ENCODE results near the gene CRELD2. TPM values are rescaled to one million over a fixed set of nuclear protein-coding genes. Genes with fewer than 3 reads are reported as not detected.

CRELD2 gene
- polyA plus RNA-seq, 1 donor from 2014 or later: 83.2 TPM

- H3K36me3 ChIP-seq (ENCODE audit: insufficient read depth, low read length): no peaks in the 10 kb centered on the region
- no peaks in the 10 kb centered on the region for H3K9me2 ChIP-seq (ENCODE audit: insufficient read depth, low read length)
- no peaks in the 10 kb centered on the region for H3K27me3 ChIP-seq (ENCODE audit: insufficient read depth, low read depth, low read length)
- H3K79me2 ChIP-seq (replicated peaks; ENCODE audit: insufficient read depth, low read length): no peaks in the 10 kb centered on the region
- H3K4me2 ChIP-seq (ENCODE audit: low read length): no peak overlapping the region
- no peak overlapping the region for H2AFZ ChIP-seq (ENCODE audit: low read depth, low read length)
- no peak overlapping the region for H3K27ac ChIP-seq (ENCODE audit: low read length)
- H3K9me3 ChIP-seq (ENCODE audit: low read length): no peaks in the 10 kb centered on the region
- no peak overlapping the region for H3K4me3 ChIP-seq (ENCODE audit: low read length)
- no peak overlapping the region for H3K9ac ChIP-seq (ENCODE audit: low read length)
- no peaks in the 10 kb centered on the region for H4K20me1 ChIP-seq (ENCODE audit: insufficient read depth)
- TF ChIP-seq EZH2 (IDR thresholded peaks at IDR 0.05; ENCODE audit: borderline replicate concordance, insufficient read depth, low read length, poor library complexity, severe bottlenecking): no peak
- no peak for TF ChIP-seq RAD21 (conservative IDR thresholded peaks at IDR 0.05)
- no peak for TF ChIP-seq SMC3 (conservative IDR thresholded peaks at IDR 0.05; ENCODE audit: poor library complexity)
- TF ChIP-seq EP300 (conservative IDR thresholded peaks at IDR 0.05; ENCODE audit: poor library complexity, severe bottlenecking): no peak
- no peak for TF ChIP-seq REST (IDR thresholded peaks at IDR 0.05; ENCODE audit: borderline replicate concordance)
- TF ChIP-seq TAF1 (IDR thresholded peaks at IDR 0.05; ENCODE audit: low read depth): no peak
- no peak for TF ChIP-seq POLR2AphosphoS5 (IDR thresholded peaks at IDR 0.05)
- no peak for TF ChIP-seq MXI1 (conservative IDR thresholded peaks at IDR 0.05; ENCODE audit: poor library complexity, severe bottlenecking)
- TF ChIP-seq CTCF (IDR thresholded peaks at IDR 0.05; ENCODE audit: poor library complexity, severe bottlenecking): no peak
- H3F3A ChIP-seq (ENCODE audit: insufficient read depth, low read length, poor library complexity, severe bottlenecking): no peaks in the 10 kb centered on the region
These were observed 8.8 kb upstream of the CRELD2 start for GRCh38 chr22:49909476-49910205.

- H3F3A ChIP-seq (ENCODE audit: insufficient read depth, low read length, poor library complexity, severe bottlenecking): no peaks in the 10 kb centered on the region
- no peak overlapping the region for H3K9ac ChIP-seq (ENCODE audit: low read length)
- H4K20me1 ChIP-seq (ENCODE audit: insufficient read depth): no peaks in the 10 kb centered on the region
- H3K27me3 ChIP-seq (ENCODE audit: insufficient read depth, low read depth, low read length): no peaks in the 10 kb centered on the region
- no peak overlapping the region for H3K4me3 ChIP-seq (ENCODE audit: low read length)
- H3K36me3 ChIP-seq (ENCODE audit: insufficient read depth, low read length): no peaks in the 10 kb centered on the region
- TF ChIP-seq EZH2 (IDR thresholded peaks at IDR 0.05; ENCODE audit: borderline replicate concordance, insufficient read depth, low read length, poor library complexity, severe bottlenecking): no peak
- TF ChIP-seq REST (IDR thresholded peaks at IDR 0.05; ENCODE audit: borderline replicate concordance): no peak
- TF ChIP-seq TAF1 (IDR thresholded peaks at IDR 0.05; ENCODE audit: low read depth): no peak
- TF ChIP-seq CTCF (IDR thresholded peaks at IDR 0.05; ENCODE audit: poor library complexity, severe bottlenecking): no peak
- TF ChIP-seq RAD21 (conservative IDR thresholded peaks at IDR 0.05): no peak
- no peak for TF ChIP-seq POLR2AphosphoS5 (IDR thresholded peaks at IDR 0.05)
- H3K4me2 ChIP-seq (ENCODE audit: low read length): no peak overlapping the region
- no peaks in the 10 kb centered on the region for H3K79me2 ChIP-seq (replicated peaks; ENCODE audit: insufficient read depth, low read length)
- H3K27ac ChIP-seq (ENCODE audit: low read length): no peak overlapping the region
- no peaks in the 10 kb centered on the region for H3K9me3 ChIP-seq (ENCODE audit: low read length)
- H3K9me2 ChIP-seq (ENCODE audit: insufficient read depth, low read length): no peaks in the 10 kb centered on the region
- no peak overlapping the region for H2AFZ ChIP-seq (ENCODE audit: low read depth, low read length)
These were observed 7.9 kb upstream of the CRELD2 start for GRCh38 chr22:49910229-49911155.

Measured in neural cell (in vitro differentiated cells).